Mammary epithelial cell (primary cell): ENCODE data around the gene GAB4.

Experiments
- CTCF ChIP-seq, 2 donors: IDR thresholded peaks in 1 of 2; conservative IDR thresholded peaks in 1 of 2; 2 replicates each; pipeline ENCODE4 v1.5.1; 2011 to 2012; ENCODE audit warnings: inconsistent platforms in 2 of 2, low read length in 2 of 2, mild to moderate bottlenecking in 2 of 2, control low read depth in 1 of 2, low read depth in 1 of 2; ENCODE audit not compliant: insufficient read depth in 1 of 2; ENCODE audit errors: extremely low read depth in 1 of 2
- EZH2 ChIP-seq: IDR thresholded peaks from 2 replicates; pipeline ENCODE4 v1.6.1; 2012; ENCODE audit warnings: low read length, inconsistent platforms, borderline replicate concordance

GRCh38 chr22:16949561-16949960 lies 58.5 kb downstream of the GAB4 start:
- TF ChIP-seq CTCF (conservative IDR thresholded peaks at IDR 0.05 in 1 of 2, IDR thresholded peaks at IDR 0.05 in 1 of 2; ENCODE audit: extremely low read depth in 1 of 2, insufficient read depth in 1 of 2, low read depth in 1 of 2, low read length in 2 of 2) = no peak
- no peak for TF ChIP-seq EZH2
